Left renal cortex interstitium (tissue), 4 donors: ENCODE measurements around the gene DPH3. TPM values are rescaled to one million over a fixed set of nuclear protein-coding genes. Genes with fewer than 3 reads are reported as not detected.
A peak's percentile ranks its signal among the peaks of the same experiment; 100 is the strongest.

Experiments used
- DNase-seq, 4 donors: peaks; one replicate each; pipeline ENCODE4 v3.0.0-alpha.2; 2013; ENCODE audit warnings: low read depth in 4 of 4, low spot score in 2 of 4, missing footprints in 1 of 4
- polyA plus RNA-seq, 4 donors: library from polyadenylated mRNA; unstranded; fragments of 120-200 nt; gene quantifications; one replicate each; pipeline ENCODE4 v1.2.1, GENCODE V29; 2013; ENCODE audit not compliant: insufficient read length in 4 of 4

Gene DPH3
- polyA plus RNA-seq, 4 donors, result 21.0 to 27.0 (median 25.7) TPM

- DNase-seq, result no peak
Measured at GRCh38 chr3:16257309-16257708, 7.4 kb downstream of the DPH3 start.

DNA sequence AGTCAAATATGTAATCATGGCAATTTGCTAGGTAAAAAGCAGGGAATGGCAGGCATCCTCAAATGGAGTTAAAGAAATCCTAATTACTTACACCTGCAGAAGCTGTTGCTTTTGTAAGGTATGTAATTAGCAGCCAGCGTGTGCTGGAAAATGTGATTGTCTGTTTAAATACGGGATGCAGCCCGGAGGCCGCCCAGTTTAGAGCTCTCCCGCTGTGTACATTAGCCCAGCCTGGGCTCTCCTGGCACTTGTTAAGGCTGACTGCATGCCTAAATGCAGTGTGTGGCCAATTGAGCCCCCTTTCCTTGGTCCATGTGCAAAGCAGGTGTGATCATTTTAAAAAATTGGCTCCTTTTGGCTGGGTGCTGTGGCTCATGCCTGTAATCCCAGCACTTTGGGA, 9.0 kb downstream of the DPH3 start:
- DNase-seq, result no peak

GRCh38 chr3:16255326-16255725, 9.4 kb downstream of the DPH3 start:
- DNase-seq, result no peak

DNA sequence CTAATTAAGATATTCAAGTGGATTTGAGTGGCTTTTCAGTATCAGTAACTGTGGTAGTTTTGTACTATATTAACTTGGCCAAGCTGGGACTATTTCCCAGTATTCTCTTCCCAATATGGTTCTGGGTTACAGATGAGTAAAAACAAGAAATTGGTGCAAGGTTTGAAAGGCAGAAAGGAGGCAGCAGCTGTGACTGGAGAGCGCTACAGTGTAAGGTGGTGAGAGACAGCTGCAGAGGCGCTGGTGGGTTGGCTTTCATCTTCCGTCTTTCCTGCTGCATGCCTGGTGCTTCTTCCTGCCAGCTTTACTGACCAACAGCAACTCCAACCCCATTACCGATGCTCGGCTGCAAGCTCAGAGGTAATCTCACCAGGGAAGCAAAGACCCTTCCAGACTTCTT, 9.8 kb downstream of the DPH3 start:
- DNase-seq, result no peak

- no peak for DNase-seq
Measured at GRCh38 chr3:16253601-16254000, 11.1 kb downstream of the DPH3 start.

- no peak for DNase-seq
Measured at GRCh38 chr3:16252988-16253387, 11.8 kb downstream of the DPH3 start.

DNA sequence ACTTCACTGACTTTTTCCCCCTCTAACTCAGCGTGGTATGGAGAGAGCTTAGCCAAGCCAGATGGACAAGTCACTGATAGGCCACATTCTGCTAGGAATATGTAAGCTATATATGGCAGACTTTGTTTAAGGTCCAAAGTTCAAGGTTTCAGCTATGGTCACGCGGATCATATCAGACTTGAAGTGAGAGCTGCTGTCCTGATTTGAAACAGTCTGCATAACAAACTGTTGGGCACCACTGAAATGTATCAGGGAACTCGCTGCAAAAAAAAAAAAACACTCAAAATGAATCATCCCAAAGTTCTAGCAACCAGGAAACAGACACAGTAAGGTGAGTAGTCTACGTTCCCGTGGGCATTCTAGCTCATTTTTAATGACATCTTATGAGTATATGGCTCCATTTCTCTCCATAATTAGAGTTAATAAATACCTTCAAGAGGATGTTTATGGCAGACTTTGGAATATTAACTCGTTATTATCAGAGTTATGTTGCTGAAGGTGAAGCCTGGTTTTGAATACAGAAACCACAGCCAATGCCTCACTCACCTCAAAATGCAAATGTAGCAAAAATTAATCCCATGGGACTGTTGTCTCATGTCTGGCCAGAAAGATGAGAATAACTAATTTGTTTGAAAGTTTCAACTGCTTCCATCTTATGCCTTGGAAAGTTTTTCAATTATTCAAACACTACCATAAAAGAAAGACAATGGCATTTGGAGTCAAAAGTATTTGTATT, 12.3 kb downstream of the DPH3 start:
- no peak for DNase-seq

DNA sequence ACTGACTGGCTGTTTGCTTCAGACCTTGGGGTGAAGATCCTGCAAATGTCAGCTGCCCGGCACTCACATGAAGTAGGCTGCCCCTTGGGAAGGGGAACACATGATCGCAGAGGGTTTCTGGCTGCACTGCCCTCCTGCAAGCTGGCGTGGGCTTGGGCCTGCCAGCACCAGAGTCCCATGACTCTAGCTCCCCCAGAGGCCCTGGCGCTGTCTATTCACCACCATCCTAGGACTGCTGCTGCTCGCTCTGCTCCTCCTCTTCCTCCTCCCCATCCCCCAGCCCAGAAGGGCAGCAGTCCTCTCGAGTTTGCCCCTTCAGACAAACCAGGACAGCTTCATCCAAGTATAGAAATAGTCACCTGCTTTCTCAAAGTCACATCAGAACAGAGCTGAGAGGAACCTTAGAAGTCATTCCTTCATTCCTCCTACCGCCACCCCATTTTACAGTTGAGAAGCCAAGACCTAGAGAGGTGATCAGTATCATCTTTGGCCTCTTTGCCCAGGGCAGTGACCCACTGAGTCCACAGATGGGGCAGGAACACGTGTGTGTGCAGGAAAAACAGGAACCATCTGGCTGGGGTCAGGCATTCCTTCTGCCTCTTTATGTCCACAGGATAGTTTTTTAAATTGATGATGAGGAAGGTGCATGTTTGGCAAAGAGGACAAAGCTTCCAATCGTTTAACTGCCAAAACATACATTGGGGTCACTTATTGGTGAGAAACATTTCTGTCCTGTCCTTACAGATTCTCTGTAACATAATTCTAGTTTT, 13.2 kb downstream of the DPH3 start:
- DNase-seq, result no peak

DNA sequence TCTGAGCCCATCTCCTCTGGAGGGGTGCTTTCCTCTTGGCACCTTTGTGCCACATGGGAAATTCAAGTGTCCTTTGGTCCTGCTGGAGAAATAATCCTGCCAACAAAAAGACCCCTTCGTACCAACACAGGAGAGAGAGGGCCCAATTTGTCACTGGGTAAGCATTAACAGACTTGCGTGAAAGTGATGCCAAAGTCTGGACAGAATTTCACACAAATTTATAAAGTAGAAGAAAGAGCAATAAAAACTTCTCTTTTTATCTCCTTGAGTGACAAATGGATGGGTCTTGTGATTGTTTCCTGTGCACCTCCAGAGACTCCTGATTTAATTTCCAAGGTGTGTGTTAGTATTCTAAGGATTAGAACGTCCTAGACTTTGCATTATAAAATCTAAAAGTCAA, 14.9 kb downstream of the DPH3 start:
- no peak for DNase-seq

GRCh38 chr3:16249336-16249735, 15.4 kb downstream of the DPH3 start:
- no peak for DNase-seq

GRCh38 chr3:16248556-16248955, 16.2 kb downstream of the DPH3 start:
- DNase-seq, result no peak

DNA sequence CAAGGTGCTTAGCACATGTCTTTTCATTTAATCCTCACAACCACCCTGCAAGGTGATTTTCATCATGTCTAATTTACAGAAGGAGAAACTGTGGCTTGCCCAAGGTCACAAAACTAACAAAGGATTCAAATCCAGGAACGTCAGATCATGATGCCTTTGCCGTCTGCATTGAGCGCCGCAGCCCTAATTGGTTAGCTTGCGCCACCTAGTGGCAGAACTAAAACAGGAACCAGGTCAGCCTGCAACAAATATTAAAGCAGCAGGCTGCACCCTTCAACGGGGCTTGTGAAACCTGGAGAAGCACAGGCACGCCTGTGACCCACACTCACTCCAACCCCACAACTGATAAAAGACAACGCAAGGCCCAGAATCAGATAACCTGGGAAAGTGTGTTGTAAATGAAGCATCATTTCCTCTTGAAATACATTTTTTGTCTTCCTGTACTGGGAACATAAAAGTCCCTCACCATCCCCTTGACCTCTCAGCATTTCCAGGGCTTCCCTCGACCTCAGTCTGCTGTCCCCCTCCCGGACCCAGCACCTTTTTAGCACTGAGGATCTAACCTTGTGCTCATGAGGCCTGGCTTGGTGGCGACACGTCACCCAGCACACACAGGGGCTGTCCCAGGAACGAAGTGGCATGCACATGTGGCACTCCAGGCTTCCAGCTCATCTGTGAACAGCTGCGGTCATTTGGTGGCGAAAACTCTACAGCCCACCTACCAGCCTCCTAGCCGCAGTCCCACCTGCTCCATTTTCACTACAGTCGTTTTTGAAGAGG, 17.3 kb downstream of the DPH3 start:
- DNase-seq, result peak in 3 of 4 donors; percentile 48 to 80 (median 52)

- DNase-seq, result no peak
Measured at GRCh38 chr3:16245609-16246008, 19.1 kb downstream of the DPH3 start.

GRCh38 chr3:16243706-16244490, 20.8 kb downstream of the DPH3 start:
- DNase-seq, result no peak

DNA sequence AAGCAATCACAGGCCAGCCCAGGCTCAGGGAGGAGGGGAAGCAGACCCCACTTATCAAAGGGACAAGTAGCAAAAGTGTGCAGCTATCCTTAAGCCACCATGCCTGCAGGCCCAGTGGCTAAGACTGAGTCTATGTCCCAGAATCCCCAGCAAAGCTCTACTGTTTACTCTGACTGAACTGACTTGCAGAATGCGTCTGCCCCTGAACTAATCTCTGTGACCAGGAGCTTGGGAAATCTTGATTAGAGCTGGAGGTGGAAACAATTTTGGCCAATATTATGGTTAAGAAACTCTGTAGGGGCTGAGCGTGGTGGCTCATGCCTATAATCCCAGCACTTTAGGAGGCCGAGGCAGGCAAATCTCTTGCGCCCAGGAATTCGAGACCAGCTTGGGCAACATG, 22.6 kb downstream of the DPH3 start:
- DNase-seq, result no peak

GRCh38 chr3:16241225-16241624, 23.5 kb downstream of the DPH3 start:
- no peak for DNase-seq

GRCh38 chr3:16240229-16241023, 24.3 kb downstream of the DPH3 start:
- DNase-seq, result no peak

DNA sequence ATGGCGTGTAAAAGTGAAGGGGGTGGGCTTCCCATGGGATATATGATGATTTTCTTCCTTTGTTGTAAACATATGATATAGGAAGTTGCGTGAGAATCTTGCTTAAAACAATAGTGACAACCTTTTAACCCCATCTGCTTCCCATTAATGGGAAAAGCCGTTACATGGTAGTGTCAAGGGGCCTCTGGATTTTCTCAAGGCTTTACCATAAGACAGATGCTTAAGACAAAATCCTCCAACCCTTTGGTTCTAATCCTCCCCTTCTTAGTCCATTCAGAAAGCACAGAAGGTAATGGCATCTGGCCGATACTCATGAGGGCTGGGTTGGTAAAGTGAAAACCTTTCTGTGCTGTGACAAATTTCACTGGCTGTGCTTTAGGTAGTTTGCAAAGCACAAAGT, 25.0 kb downstream of the DPH3 start:
- no peak for DNase-seq

DNA sequence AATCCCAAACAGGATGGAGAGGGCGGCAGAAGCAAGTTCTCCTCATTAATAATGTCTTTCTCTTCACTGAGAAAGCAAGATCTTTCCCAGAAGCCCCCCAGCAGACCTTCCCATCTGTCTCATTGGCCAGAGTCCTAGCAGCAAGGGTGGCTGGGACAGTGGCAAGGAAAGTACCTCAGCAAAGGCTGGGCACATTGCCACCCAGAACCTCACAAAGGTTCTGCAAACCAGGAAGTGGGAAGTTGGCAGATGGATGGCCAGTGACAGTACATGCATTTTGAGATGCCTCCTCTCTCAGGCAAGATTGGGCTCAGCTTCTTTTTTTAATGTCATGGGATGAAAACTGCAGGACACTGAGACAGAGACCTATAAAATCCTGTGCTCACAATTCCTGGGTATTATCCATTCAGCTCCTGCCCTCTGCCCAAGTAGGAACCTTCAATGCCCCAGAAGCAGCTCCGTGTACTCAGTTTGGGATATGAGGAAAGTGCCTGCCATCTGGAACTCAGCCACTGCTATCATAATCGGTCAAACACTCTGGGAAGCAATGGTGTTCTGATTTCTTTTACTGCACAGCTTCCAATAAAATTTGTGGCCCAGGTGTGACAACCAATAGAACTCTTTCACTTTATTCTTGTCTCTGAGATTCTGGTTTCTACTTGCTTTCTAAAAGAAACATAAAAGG, 25.5 kb downstream of the DPH3 start:
- no peak for DNase-seq
